ENCODE data around the gene FHOD3. TPM values are rescaled to one million over a fixed set of nuclear protein-coding genes. Genes with fewer than 3 reads are reported as not detected.
A peak's percentile ranks its signal among the peaks of the same experiment; 100 is the strongest.

The FHOD3 gene
- total RNA-seq, 1 donor from 2014 or later = 5.9 TPM

- peaks cover 7% of the 10 kb centered on the region for H3K36me3 Mint-ChIP-seq (ENCODE audit: low read depth, unreplicated experiment)
- Histone ChIP-seq H4K20me1 (ENCODE audit: insufficient read depth, low read length) (no peaks in the 10 kb centered on the region), H3K9ac (ENCODE audit: low read length) (no peak overlapping the region), H3K27ac (ENCODE audit: low read depth, low read length) (no peak overlapping the region), H3K27me3 (ENCODE audit: insufficient read depth, low read length) (no peaks in the 10 kb centered on the region), H3K4me3 (ENCODE audit: insufficient read depth, low read depth, low read length) (no peak overlapping the region), H3K36me3 (ENCODE audit: insufficient read depth, low read length) (no peaks in the 10 kb centered on the region), H3K79me2 (ENCODE audit: insufficient read depth, low read length) (no peaks in the 10 kb centered on the region), H3K4me1 (ENCODE audit: insufficient read depth, low read length) (peaks cover 29% of the 10 kb centered on the region), H3K4me2 (ENCODE audit: low read length) (no peak overlapping the region), H2AFZ (ENCODE audit: low read depth, low read length) (no peak overlapping the region), H3K9me3 (ENCODE audit: insufficient read depth, low read depth, low read length) (no peaks in the 10 kb centered on the region)
- H3K27ac Mint-ChIP-seq (ENCODE audit: unreplicated experiment) = peak overlapping the region; percentile 91
- peaks cover 25% of the 10 kb centered on the region for H3K4me1 Mint-ChIP-seq (ENCODE audit: low read depth, unreplicated experiment)
- peaks cover 5% of the 10 kb centered on the region for H3K9me3 Mint-ChIP-seq (ENCODE audit: unreplicated experiment)
- TF ChIP-seq CTCF (IDR thresholded peaks at IDR 0.05; ENCODE audit: insufficient read depth, low read depth, low read length) (no peak), EZH2 (IDR thresholded peaks at IDR 0.05; ENCODE audit: insufficient read depth, low read length) (no peak)
- DNase-seq (ENCODE audit: low read depth) (no peak), FAIRE-seq (no peak)
- no peaks in the 10 kb centered on the region for H3K27me3 Mint-ChIP-seq (ENCODE audit: low read depth, unreplicated experiment)
- no peak overlapping the region for H3K4me3 Mint-ChIP-seq (ENCODE audit: unreplicated experiment)
Measured at GRCh38 chr18:36578871-36579710, 281.6 kb downstream of the FHOD3 start.

- peak; percentile 51 for DNase-seq (ENCODE audit: low read depth)
- H3K4me2 ChIP-seq (ENCODE audit: low read length) = peak overlapping the region; percentile 71
- peak; percentile 74 for FAIRE-seq
Measured at GRCh38 chr18:36580266-36580665, 282.8 kb downstream of the FHOD3 start.

More at GRCh38 chr18:36580266-36580665, 282.8 kb downstream of the FHOD3 start:
- Mint-ChIP-seq H3K9me3 (ENCODE audit: unreplicated experiment) (peaks cover 5% of the 10 kb centered on the region), H3K36me3 (ENCODE audit: low read depth, unreplicated experiment) (peaks cover 7% of the 10 kb centered on the region), H3K4me1 (ENCODE audit: low read depth, unreplicated experiment) (peaks cover 28% of the 10 kb centered on the region), H3K4me3 (ENCODE audit: unreplicated experiment) (no peak overlapping the region), H3K27ac (ENCODE audit: unreplicated experiment) (peak overlapping the region; percentile 50), H3K27me3 (ENCODE audit: low read depth, unreplicated experiment) (no peaks in the 10 kb centered on the region)
- no peak overlapping the region for H3K4me3 ChIP-seq (ENCODE audit: insufficient read depth, low read depth, low read length)
- H3K27ac ChIP-seq (ENCODE audit: low read depth, low read length) = peak overlapping the region; percentile 75
- H2AFZ ChIP-seq (ENCODE audit: low read depth, low read length) = peak overlapping the region; percentile 5
- H3K9me3 ChIP-seq (ENCODE audit: insufficient read depth, low read depth, low read length) = no peaks in the 10 kb centered on the region
- no peaks in the 10 kb centered on the region for H3K79me2 ChIP-seq (ENCODE audit: insufficient read depth, low read length)
- H3K4me1 ChIP-seq (ENCODE audit: insufficient read depth, low read length) = peaks cover 29% of the 10 kb centered on the region
- TF ChIP-seq EZH2 (IDR thresholded peaks at IDR 0.05; ENCODE audit: insufficient read depth, low read length) (no peak), CTCF (IDR thresholded peaks at IDR 0.05; ENCODE audit: insufficient read depth, low read depth, low read length) (no peak)
- no peaks in the 10 kb centered on the region for H3K36me3 ChIP-seq (ENCODE audit: insufficient read depth, low read length)
- no peaks in the 10 kb centered on the region for H4K20me1 ChIP-seq (ENCODE audit: insufficient read depth, low read length)
- peak overlapping the region; percentile 23 for H3K9ac ChIP-seq (ENCODE audit: low read length)
- no peaks in the 10 kb centered on the region for H3K27me3 ChIP-seq (ENCODE audit: insufficient read depth, low read length)
